OCI-LY7 (cell line): ENCODE results near the gene NUTM1. TPM values are rescaled to one million over a fixed set of nuclear protein-coding genes. Genes with fewer than 3 reads are reported as not detected.

Experiments used
- BruUV-seq: library from RNA; stranded (reverse); fragments of 400-500 nt; replicated peaks from 2 replicates; lab custom pipeline; 2021; lab: Mats Ljungman, UMichigan
- CTCF ChIA-PET: fragments of 300-600 bp; sonication (Branson Sonifier 250); formaldehyde crosslinking; loops from one replicate; lab custom pipeline; 2022; ENCODE audit warnings: antibody characterized with exemption; ENCODE audit not compliant: unreplicated experiment; lab: Charles Lee
- POLR2A ChIA-PET: fragments of 300-600 bp; sonication (Branson Sonifier 250); formaldehyde crosslinking; loops from one replicate; lab custom pipeline; 2022; ENCODE audit warnings: antibody characterized with exemption; lab: Charles Lee
- DNase-seq: peaks from one replicate; pipeline ENCODE4 v3.0.0-alpha.2; 2015; ENCODE audit warnings: low spot score
- H2AFZ ChIP-seq: fragments of 200-600 bp; sonication (generic), shearing (Covaris generic); 2 replicates; pipeline ENCODE4 v1.6.1; 2014; ENCODE audit warnings: mild to moderate bottlenecking, antibody characterized with exemption, low read length, moderate library complexity
- H3K27ac ChIP-seq: fragments of 200-600 bp; sonication (generic); 2 replicates; pipeline ENCODE4 v1.5.1; 2014; ENCODE audit warnings: mixed run types, low read depth, mild to moderate bottlenecking, moderate library complexity, low read length, inconsistent platforms; ENCODE audit not compliant: poor library complexity, severe bottlenecking
- H3K36me3 ChIP-seq: fragments of 200-600 bp; sonication (generic); 2 replicates; pipeline ENCODE4 v1.6.1; 2014; ENCODE audit warnings: mild to moderate bottlenecking, antibody characterized with exemption, low read length, moderate library complexity, mixed read lengths; ENCODE audit not compliant: insufficient read depth
- H3K4me1 ChIP-seq: fragments of 200-600 bp; sonication (generic); 2 replicates; pipeline ENCODE4 v1.5.1; 2014; ENCODE audit warnings: mild to moderate bottlenecking, low read length; ENCODE audit not compliant: insufficient read depth, poor library complexity, severe bottlenecking
- H3K4me2 ChIP-seq: fragments of 200-600 bp; sonication (generic); 2 replicates; pipeline ENCODE4 v1.6.1; 2014; ENCODE audit warnings: mild to moderate bottlenecking, low read length
- H3K4me3 ChIP-seq: fragments of 200-600 bp; sonication (generic); 2 replicates; pipeline ENCODE4 v1.5.1; 2014; ENCODE audit warnings: mild to moderate bottlenecking, low read depth, low read length; ENCODE audit not compliant: poor library complexity, severe bottlenecking
- H3K79me2 ChIP-seq: fragments of 200-600 bp; sonication (generic); 2 replicates; pipeline ENCODE4 v1.6.1; 2016; ENCODE audit warnings: low read depth, mild to moderate bottlenecking, low read length, moderate library complexity, mixed read lengths; ENCODE audit not compliant: insufficient read depth
- H3K9me2 ChIP-seq: fragments of 200-600 bp; sonication (generic); 2 replicates; pipeline ENCODE4 v1.6.1; 2016; ENCODE audit warnings: mild to moderate bottlenecking, low read length, mixed read lengths; ENCODE audit not compliant: insufficient read depth
- H3K9me3 ChIP-seq: fragments of 200-600 bp; sonication (generic); 2 replicates; pipeline ENCODE4 v1.6.1; 2014; ENCODE audit warnings: mild to moderate bottlenecking, mixed run types, low read length, mixed read lengths
- H4K20me1 ChIP-seq: fragments of 200-600 bp; sonication (generic); 2 replicates; pipeline ENCODE4 v1.6.1; 2014; ENCODE audit warnings: mild to moderate bottlenecking, antibody characterized with exemption, low read length, moderate library complexity, mixed read lengths; ENCODE audit not compliant: insufficient read depth
- EZH2phosphoT487 ChIP-seq: fragments of 200-600 bp; sonication (generic); IDR thresholded peaks from 2 replicates; pipeline ENCODE4 v1.6.1; 2018; ENCODE audit warnings: low read depth, borderline replicate concordance, mild to moderate bottlenecking, mixed run types, antibody characterized with exemption, low read length, moderate library complexity, mixed read lengths
- intact Hi-C: fragments of 100-400 bp; cut with micrococcal nuclease; formaldehyde crosslinking; loops from one replicate; pipeline ENCODE4 v1.10.0; 2022; ENCODE audit not compliant: unreplicated experiment
- total RNA-seq, 2 experiments: library from RNA; depleted of rRNA in 1 of 2; stranded (reverse); fragments of >200 nt in 1 of 2; shearing (Covaris generic) in 1 of 2; gene quantifications; 2 replicates each; pipeline ENCODE4 v1.2.3, GENCODE V29; 2014 to 2022
- TF ChIP-seq, protein P1 (sequence below): fragments of 200-600 bp; sonication (generic); conservative IDR thresholded peaks from 2 replicates; pipeline ENCODE4 v1.5.1; 2014; ENCODE audit warnings: mild to moderate bottlenecking, antibody characterized with exemption, low read length, moderate library complexity, mixed read lengths

NUTM1 gene
- total RNA-seq, 2 experiments from 2014 or later, result not detected

GRCh38 chr15:34365091-34365825 lies 22.1 kb downstream of the NUTM1 start:
- CTCF ChIA-PET, result no interaction called here
- 0 out of 2 replicates have a peak, but pooled peaks cover 7% of the 10 kb centered on the region for H4K20me1 ChIP-seq
- DNase-seq, result no peak
- POLR2A ChIA-PET, result interaction anchor here (1.3 kb wide), 1 partner anchor 22 kb away, joined by 5 read pairs; the partner anchor contains the start of genes NOP10 and NUTM1
- TF ChIP-seq, protein P1, sequence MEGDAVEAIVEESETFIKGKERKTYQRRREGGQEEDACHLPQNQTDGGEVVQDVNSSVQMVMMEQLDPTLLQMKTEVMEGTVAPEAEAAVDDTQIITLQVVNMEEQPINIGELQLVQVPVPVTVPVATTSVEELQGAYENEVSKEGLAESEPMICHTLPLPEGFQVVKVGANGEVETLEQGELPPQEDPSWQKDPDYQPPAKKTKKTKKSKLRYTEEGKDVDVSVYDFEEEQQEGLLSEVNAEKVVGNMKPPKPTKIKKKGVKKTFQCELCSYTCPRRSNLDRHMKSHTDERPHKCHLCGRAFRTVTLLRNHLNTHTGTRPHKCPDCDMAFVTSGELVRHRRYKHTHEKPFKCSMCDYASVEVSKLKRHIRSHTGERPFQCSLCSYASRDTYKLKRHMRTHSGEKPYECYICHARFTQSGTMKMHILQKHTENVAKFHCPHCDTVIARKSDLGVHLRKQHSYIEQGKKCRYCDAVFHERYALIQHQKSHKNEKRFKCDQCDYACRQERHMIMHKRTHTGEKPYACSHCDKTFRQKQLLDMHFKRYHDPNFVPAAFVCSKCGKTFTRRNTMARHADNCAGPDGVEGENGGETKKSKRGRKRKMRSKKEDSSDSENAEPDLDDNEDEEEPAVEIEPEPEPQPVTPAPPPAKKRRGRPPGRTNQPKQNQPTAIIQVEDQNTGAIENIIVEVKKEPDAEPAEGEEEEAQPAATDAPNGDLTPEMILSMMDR, result no peak
- no peak for TF ChIP-seq EZH2phosphoT487
- H3K4me3 ChIP-seq, result peak overlapping the region; percentile 99
- no TSS peak for BruUV-seq
- H3K9me3 ChIP-seq, result no peaks in the 10 kb centered on the region
- peaks cover 37% of the 10 kb centered on the region for H3K36me3 ChIP-seq
- intact Hi-C loops, result loop anchor here (10.0 kb wide), 2 partner anchors 150 to 330 kb away; partner anchors contain the start of genes AVEN and KATNBL1
- peaks cover 13% of the 10 kb centered on the region for H3K79me2 ChIP-seq
- peaks cover 18% of the 10 kb centered on the region for H3K4me1 ChIP-seq
- H3K9me2 ChIP-seq, result no peaks in the 10 kb centered on the region
- no peak overlapping the region for H3K27ac ChIP-seq
- H3K4me2 ChIP-seq, result peak overlapping the region; percentile 94
- no peak overlapping the region for H2AFZ ChIP-seq

DNA sequence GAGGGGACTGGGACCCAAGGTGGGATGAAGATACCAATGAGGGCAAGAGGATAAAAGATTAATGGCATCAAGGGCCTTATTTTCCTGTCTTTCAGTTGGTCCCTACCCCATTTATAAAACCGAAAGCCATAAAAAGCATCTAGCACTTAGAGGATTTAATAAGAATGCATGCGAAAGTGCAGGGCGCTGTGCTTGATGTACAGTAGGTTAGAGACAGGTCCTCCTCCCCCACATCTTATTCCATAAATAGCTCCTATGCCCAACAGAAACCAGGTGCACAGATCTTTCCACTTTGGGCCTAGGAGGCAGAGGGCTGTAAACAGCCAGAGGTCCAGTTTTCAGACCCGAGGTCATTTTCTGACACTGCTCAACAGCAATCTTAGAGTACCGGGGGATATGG lies 22.7 kb downstream of the NUTM1 start:
- peak overlapping the region; percentile 73; the same call in 1 of the 2 replicates for H2AFZ ChIP-seq
- intact Hi-C loops, result loop anchor here (1.0 to 10.0 kb wide), 3 partner anchors 23 to 331 kb away; partner anchors contain the start of genes AVEN, KATNBL1, NOP10 and NUTM1
- no TSS peak for BruUV-seq

More for the DNA sequence above, 22.7 kb downstream of the NUTM1 start:
- H3K9me3 ChIP-seq, result no peaks in the 10 kb centered on the region
- peak overlapping the region; percentile 94 for H3K4me2 ChIP-seq
- 0 out of 2 replicates have a peak, but pooled peaks cover 7% of the 10 kb centered on the region for H4K20me1 ChIP-seq
- no peaks in the 10 kb centered on the region for H3K9me2 ChIP-seq
- POLR2A ChIA-PET, result interaction anchor here (1.3 kb wide), 1 partner anchor 23 kb away, joined by 5 read pairs; the partner anchor contains the start of genes NOP10 and NUTM1
- H3K36me3 ChIP-seq, result peaks cover 31% of the 10 kb centered on the region
- TF ChIP-seq, protein P1, result no peak
- TF ChIP-seq EZH2phosphoT487, result no peak
- peaks cover 18% of the 10 kb centered on the region for H3K4me1 ChIP-seq
- peak overlapping the region; percentile 62 for H3K27ac ChIP-seq
- peaks cover 13% of the 10 kb centered on the region for H3K79me2 ChIP-seq
- H3K4me3 ChIP-seq, result peak overlapping the region; percentile 99
- CTCF ChIA-PET, result no interaction called here
- DNase-seq, result peak; percentile 17
